CD1c-positive myeloid dendritic cell (primary cell): ENCODE data around the gene THOC2.
"Not testable (repeated sequence)": the region's sequence is repeated elsewhere in the genome, so short reads cannot be mapped to it uniquely, and the experiment has no call there.

Experiments
- DNase-seq: peaks from one replicate; pipeline ENCODE4 v3.0.0-alpha.2; 2016; ENCODE audit errors: extremely low spot score

THOC2 gene, protein sequence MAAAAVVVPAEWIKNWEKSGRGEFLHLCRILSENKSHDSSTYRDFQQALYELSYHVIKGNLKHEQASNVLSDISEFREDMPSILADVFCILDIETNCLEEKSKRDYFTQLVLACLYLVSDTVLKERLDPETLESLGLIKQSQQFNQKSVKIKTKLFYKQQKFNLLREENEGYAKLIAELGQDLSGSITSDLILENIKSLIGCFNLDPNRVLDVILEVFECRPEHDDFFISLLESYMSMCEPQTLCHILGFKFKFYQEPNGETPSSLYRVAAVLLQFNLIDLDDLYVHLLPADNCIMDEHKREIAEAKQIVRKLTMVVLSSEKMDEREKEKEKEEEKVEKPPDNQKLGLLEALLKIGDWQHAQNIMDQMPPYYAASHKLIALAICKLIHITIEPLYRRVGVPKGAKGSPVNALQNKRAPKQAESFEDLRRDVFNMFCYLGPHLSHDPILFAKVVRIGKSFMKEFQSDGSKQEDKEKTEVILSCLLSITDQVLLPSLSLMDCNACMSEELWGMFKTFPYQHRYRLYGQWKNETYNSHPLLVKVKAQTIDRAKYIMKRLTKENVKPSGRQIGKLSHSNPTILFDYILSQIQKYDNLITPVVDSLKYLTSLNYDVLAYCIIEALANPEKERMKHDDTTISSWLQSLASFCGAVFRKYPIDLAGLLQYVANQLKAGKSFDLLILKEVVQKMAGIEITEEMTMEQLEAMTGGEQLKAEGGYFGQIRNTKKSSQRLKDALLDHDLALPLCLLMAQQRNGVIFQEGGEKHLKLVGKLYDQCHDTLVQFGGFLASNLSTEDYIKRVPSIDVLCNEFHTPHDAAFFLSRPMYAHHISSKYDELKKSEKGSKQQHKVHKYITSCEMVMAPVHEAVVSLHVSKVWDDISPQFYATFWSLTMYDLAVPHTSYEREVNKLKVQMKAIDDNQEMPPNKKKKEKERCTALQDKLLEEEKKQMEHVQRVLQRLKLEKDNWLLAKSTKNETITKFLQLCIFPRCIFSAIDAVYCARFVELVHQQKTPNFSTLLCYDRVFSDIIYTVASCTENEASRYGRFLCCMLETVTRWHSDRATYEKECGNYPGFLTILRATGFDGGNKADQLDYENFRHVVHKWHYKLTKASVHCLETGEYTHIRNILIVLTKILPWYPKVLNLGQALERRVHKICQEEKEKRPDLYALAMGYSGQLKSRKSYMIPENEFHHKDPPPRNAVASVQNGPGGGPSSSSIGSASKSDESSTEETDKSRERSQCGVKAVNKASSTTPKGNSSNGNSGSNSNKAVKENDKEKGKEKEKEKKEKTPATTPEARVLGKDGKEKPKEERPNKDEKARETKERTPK (N-terminal part only)

DNA sequence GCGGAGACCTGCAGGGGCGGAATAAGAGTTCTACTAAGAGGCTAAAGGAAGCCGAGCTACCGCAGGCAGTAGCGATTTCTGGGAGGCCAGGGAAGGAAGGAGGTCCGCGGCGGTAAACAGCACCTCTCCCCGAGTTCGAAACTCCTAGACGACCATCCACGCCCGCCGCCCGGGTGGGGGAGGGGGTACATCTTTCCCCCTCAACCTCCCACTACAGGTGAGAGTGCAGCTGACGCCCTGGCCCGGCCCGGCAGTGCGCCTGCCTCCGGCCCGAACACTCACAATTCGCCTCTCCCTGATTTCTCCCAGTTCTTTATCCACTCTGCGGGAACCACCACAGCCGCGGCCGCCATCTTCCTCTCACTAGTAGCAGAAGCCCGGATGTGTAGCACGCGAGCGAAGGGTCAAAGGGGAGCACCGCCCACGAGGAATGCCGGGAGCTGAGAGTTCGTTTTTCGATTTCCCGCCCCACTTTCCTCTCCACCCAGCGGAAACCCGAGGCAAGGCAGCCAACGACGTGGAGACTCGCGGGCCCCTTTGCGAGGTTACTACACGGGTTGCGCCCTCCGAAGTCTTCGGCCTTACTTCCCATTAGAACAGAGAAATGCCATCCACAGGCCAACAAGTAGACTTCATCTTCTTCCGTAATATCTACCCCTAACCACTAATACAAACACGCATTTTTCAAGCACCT lies at the start of gene THOC2:
Gene THOC2, minus strand, starts transcription at position 383 of the 694 bp plus-strand sequence. Its CDS starts 30 bp downstream, at position 353.
- DNase-seq: peak; percentile 90

DNA sequence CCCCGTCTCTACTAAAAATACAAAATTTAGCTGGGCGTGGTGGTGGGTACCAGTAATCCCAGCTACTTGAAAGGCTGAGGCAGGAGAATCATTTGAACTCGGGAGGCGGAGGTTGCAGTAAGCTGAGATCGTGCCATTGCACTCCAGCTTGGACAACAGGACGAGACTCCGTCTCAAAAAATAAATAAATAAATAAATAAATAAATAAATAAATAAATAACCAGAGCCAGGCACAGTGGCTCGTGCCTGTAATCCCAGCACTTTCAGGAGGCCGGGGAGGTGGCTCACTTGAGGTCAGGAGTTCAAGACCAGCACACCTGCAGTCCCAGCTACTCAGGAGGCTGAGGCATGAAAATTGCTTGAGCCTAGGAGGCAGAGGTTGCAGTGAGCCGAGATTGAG lies 48.9 kb upstream of the THOC2 start:
- not testable (repeated sequence) for DNase-seq

DNA sequence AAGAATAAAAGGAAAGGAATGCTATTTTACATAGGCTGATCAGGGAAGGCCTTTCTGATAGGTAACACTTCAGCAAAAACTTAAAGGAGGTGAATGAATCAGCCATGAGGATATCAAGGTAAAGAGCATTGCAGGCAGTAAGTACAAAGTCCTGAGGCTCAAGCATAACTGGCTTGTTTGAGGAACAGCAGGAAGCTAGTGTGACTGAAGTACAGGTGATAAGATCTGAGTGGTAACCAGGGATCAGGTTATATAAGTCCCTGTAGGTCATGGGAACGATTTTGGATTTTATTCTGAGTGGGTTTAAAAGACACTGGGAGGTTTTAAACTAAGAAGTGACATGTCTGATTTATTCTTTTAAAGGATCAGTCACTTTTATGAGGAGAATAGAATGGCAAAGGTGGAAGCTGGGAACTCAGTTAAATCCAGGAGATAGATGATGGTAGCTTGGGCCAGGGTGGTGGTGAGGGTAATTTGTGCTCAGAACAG lies 47.1 kb upstream of the THOC2 start:
- DNase-seq: no peak

DNA sequence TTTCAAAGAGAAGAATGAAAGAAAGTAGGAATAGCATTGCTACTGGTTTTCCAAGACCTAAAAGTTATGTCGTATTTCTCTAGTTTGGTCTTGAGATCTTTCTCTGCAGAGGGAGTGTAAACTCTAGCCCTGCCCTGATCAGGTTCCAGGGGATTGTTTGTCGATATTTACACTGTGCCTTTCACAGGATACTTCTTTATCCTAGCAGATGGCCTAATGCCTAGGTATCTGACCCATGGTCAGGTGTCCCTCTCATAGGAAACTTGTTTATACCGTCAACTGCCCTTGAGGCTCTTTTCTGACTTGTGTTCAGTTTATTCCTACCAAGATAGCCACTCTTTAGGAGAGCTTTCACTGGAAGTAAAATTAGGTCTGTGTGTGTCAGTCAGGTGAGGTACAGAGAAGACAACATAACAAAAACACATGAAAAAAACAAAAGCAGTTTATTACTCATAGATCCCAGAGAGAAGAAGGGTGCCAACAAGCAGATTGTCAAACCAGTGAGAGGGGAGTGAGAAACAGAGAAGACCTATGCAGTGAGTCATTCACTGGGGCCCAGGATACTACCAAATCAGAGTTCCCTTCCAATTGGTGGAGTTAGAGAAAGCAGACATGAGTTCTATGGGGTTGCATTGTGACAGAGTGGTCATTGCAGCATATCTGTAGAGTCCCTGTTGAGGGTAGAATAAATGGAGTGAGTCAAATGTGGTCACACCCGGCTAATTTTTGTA lies 40.6 kb upstream of the THOC2 start:
- DNase-seq: no peak

DNA sequence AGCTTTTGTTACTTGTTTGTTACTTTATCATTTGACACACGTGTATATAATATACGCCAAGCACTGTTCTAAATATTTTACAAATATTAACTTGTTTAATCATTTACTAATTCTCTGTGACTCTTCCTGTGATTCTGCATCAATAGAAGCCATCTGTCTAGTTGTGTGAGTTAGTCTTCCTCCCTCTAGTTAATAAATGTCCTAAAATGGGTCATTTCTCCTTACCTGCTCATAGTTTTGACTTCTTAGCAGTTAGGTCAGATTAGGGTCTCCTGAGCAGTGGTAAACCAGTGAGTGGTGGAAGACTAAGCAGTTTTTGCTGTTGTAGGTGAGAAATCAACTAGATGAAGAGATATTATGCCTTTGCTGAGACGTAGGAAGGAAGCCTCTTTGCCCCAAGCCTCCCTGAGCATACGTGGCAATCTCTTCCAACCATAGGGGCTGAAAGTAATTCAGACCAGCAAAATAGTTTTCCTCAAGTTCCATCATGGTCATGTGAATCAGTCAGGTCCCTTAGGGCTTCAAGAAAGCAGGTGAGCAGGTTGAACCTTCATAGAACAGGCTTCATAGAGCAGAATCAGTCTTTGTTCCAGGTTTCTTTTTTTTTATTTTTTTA lies 38.7 kb upstream of the THOC2 start:
- DNase-seq: no peak

DNA sequence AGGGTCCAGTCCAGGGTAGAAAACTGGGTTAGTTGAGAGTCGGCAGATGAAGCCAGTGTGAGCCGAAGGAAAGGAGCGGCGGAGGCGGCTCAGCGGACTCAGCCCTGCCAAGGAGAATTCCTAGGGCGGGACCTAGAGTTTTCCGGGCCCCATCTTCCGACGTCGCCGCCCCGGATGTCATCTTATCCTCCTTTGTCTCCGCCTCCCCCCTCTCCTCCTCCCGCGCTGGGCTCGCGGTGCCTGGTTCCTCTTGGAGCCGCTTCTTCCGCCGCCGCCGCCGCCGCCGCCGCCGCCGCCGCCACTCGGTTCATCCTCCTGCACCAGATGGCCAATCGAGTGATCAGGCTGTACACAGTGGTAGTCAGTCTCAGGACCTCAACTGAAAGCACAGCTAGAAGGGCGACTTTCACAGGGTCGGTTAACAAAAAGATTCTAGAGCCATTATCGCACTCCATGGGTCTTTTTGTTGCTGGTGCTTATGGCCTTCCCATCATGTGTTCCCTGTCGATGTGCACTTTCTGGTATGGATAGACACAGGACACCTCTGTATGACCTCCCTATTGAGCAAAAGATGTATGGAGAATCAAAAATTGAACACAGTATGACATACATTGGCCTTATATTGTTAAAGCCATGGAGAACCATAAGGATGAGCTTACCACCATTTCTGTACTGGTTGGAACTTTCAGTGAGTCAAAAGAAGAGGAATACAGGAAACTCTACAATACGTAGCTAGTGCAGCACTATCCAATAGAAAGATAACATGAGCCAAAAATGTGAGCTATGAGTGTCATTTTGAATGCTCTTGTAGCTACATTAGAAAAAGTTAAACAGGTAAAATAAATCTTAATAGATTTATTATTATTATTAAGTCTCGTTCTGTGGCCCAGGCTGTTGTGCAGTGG lies 32.4 kb upstream of the THOC2 start:
- peak; percentile 75 for DNase-seq

DNA sequence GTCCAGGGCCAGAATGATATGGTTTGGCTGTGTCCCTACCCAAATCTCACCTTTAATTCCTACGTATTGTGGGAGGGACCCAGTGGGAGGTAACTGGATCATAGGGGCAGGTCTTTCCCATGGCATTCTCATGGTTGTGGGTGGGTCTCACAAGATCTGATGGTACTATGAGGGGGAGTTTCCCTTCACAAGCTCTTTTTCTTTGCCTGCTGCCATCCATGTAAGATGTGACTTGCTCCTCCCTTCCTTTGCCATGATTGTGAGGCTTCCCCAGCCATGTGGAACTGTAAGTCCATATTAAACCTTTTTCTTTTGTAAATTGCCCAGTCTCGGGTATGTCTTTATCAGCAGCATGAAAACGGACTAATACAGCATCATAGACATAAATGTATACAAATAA lies 27.0 kb upstream of the THOC2 start:
- DNase-seq: not testable (repeated sequence)

DNA sequence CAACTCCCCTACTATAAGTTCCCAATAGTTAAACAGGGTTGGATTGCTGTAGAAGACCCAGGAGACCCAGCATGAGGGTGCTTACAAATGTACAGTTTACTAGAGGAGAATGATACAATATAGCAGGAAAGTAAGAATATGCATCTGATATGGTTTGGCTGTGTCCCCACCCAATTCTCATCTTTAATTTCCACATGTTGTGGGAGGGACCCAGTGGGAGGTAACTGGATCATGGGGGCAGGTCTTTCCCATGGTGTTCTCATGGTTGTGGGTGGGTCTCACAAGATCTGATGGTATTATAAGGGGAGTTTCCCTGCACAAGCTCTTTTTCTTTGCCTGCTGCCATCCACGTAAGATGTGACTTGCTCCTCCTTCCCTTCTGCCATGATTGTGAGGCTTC lies 24.9 kb upstream of the THOC2 start:
- DNase-seq: not testable (repeated sequence)

DNA sequence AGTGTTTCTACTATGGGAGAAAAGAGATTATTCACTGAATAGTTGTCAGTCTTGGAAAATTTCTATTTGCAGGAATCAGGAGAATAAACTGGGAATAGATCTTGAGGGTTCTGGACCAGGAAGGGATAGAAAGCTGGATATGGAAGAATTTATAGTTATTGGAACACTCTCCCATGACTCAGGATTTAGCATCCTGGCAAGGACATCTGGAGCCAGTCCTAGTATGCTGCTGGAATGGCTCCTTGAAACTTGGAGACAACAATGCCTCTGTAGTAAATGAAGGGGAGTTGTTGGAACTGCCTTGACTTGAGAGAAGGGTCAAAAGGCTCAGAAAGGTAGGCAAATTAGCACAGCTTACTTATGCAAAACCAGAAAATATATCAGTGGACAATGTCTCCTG lies 23.5 kb upstream of the THOC2 start:
- no peak for DNase-seq

DNA sequence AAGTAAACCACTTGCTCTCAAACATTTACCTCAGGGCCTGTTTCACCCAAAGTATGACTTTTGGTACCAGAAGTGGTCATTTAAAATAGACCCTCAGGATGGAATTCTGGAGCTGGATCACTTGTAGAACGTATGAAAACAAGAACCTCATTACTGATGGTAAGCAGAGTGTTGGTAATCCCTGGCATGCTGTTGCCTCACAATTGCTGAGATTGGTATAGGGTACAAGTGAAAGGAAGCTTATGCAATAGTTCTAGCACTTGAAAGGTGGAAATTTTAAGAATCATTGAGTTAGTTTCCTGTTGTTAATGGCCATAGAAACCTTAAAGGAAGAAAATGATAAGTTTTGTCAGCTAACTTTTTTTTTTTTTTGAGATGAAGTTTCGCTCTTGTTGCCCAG lies 22.3 kb upstream of the THOC2 start:
- DNase-seq: no peak

DNA sequence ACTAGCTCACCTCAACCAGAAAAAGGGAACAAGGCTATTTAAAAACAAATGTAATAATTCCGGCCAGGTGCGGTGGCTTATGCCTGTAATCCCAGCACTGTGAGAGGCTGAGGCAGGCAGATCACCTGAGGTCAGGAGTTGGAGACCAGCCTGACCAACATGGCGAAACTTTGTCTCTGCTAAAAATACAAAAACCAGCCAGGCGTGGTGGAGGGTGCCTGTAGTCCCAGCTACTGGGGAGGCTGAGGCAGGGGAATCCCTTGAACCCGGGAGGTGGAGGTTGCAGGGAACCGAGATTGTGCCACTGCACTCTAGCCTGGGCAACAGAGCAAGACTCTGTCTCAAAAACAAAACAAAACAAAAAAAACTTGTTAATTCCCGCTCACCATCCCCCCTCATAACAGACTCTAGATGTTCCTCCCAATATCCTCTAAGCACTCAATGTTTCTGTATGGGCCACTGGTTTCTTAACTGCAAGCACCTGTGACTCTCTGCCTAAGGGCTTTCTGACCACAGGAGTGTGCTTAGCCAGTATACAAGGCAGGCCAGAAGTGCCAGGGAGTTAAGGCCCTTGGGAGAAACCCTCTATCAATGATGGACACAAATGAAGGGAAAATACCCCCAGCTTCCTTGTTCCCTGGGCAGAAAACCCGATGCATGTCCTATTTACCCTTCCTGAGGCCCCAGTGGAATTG lies 21.0 kb upstream of the THOC2 start:
- DNase-seq: no peak

DNA sequence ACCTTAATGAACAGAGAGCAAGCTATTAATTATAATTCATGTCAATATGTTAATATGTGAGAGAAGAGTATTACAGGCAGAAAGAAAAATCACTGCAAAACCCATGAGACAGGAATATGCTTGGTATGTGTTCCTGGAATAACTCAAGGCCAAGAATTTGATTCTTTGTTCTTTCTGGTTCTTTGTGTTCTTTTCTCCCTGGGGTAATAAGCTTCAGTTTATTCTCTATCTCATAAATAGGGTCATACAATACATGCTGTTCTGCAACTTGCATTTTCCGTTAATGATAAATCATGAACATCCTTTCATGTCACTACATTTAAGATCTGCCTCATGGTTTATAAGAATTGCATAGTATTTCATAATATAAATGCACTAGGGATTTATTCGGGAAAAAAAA lies 16.8 kb upstream of the THOC2 start:
- no peak for DNase-seq

DNA sequence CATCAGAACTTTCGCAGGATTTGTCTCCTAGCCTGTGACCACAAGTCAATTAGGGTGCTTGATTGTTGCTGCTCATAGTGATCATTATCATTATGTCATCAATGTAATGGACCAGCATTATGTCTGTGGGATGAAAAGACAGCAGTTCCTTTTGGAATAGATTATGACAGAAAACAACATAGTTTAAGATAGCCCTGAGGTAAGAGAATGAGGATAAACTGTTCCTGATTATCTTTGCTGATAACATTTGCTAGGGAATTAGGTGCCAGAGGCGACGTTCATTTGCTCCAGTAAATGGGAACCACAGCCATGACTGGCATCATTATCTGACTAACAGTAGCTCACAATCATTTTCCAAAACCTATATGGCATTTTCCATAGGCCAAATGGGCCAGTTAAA lies 12.7 kb upstream of the THOC2 start:
- no peak for DNase-seq

DNA sequence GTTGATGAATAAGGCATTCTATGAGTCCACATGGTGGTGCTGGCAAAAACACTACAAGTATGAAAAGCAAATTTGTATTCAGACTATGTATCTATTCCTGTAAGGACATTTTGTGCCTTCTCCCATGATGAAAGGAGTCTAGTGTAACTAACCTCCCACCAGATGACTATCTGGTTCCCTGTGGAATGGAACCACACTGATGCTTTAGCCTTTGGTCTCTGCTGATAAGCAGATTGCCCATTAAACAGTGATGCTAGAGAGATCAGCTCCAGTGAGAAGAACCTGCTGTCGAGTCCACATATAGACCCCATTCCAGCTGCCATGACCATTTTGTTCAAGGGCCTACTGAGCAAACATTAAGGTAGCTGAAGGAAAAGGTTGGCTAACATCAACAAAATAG lies 10.5 kb upstream of the THOC2 start:
- no peak for DNase-seq

DNA sequence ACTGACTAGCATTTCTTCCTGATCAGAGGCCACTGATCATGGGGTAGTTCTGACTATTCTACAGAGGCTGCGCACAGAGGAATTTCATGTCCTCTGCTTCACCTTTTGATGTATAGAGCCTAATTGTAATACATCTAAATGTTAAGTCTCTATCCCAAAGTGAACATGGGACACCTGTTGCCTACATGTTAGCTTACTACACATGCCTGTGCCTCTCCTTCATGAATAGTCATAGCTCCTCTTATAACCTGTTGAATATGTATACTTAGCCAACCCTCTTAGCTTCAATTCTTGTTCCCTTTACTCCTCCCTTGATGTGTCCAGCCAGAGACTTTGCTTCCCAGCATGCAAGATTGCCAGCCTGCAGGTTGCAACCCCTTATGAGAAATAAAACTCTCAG lies 9.6 kb upstream of the THOC2 start:
- no peak for DNase-seq

DNA sequence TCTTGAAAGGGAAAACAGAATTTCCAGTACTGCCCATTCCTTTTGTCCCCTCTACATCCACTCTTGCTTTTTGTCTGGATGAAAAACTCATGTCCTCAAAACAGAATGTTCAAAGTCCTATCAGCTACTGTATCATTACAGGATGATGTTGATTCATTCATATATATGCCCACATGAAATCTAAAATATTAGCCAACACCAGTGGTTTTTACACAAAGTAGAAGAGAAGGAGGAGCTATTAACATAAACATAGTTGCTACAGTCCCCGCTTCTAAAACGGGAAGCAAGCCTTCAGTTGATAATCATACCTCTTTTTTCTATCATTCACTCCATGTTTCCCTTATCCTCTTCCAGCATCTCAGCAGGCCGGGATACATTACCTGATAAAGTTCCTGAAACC lies 7.7 kb upstream of the THOC2 start:
- no peak for DNase-seq

DNA sequence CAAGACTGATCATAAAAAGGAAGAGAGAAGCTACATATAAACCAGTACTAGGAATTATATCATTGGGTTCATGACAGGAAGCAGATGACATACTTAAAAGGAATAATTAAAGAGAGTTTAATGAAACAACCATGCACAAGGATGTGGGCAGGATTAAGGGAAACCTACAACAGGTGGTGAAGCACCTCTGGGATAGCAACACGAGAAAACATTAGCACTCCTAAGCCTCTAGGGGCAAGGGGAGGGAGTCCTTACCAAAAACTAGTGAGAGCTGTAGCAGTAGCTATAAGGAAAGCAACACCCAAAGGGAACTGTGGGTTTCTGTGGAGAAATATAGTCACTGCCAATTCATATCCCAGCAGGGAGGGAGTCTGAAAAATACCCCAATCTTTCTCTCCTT lies 7.2 kb upstream of the THOC2 start:
- no peak for DNase-seq

DNA sequence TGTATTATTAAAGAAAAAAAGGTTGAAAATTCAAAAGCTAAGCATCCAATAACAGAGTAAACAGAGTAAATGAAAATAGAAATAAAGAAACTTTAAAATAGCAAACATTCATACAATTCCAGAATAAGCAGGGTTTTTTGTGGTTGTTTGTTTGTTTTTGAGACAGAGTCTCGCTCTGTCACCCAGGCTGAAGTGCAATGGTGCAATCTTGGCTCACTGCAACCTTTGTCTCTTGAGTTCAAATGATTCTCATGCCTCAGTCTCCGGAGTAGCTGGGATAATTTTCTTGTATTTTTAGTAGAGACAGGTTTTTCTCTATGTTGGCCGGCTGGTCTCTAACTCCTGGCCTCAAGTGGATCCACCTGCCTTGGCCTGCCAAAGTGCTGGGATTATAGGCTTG lies 6.6 kb upstream of the THOC2 start:
- DNase-seq: no peak
